ENCODE measurements around the gene ARL6IP1.

Gene ARL6IP1

DNA sequence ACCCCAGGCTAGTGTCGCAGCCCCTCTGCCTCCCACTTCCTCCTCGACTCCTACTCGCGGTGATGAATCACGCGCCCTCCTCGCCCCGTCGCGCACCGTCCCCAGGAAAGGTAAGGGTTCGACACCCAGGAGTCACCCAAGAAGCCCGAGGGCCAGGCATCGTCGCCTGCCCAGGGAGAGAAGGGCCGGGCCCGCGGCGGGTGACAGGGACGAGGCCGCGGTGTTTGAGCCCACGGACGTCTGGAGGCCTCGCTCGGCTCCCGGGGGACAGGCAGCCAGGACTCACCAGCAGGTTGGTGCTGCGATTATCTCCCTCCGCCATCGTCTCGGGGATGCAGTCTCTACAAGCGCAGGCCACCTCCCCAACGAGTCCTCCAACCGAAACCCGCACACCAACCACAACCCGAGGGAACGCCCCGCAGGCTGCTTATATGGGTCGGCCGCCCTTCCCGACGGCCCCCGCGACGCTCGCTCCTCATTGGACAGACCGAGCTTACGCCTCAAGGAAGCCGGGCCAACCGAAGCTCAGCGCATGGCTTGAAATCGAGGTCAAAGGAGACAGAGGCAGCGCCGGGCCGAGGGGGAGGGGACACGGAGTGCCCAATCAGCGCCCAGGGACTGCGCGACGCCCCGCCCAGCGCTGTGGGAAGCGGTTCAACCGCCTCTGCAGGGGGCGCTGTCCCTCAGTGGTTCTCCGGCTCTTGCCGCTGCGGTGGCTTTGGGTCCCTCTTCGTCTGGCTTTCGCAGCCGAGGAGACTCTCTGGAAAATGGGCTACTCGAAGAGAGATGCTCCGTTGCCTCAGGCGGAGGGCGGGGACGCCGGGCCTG is at the start of gene ARL6IP1:
Gene ARL6IP1, minus strand, starts transcription at position 405 of the 828 bp plus-strand sequence. Its CDS starts 83 bp downstream, at position 322.
- DNase-seq (ENCODE audit: low read depth in 2 of 2) = peak; percentile 97

DNA sequence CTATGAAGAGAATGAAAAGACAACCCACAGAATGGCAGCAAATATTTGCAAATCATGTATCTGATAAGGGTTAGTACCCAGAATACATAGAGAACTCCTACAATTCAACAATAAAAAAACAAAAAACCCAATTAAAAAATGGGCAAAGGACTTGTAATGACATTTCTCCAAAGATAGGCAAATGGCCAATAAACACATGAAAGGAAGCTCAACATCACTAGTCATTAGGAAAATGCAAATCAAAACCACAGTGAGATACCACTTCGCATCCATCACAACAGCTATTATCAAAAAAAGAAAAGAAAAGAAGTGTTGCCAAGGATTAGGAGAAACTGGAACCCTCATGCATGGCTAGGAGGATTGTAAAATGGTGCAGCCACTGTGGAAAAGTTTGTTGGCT is 45.1 kb upstream of the ARL6IP1 start:
- no peak for DNase-seq (ENCODE audit: low read depth in 2 of 2)

DNA sequence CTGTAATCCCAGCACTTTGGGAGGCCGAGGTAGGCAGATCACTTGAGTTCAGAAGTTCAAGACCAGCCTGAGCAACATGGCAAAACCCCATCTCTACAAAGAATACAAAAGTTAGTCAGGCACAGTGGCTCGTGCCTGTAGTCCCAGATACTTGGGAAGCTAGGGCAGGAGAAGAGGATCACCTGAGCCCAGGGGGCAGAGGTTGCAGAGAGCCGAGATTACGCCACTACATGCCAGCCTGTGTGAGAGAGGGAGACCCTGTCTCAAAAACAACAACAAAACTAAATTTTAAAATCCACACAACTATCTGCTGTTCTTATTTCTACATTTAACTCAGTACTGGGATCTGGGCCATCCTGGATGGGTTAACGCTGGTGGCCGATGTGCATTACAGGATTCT is 41.2 kb upstream of the ARL6IP1 start:
- no peak for DNase-seq (ENCODE audit: low read depth in 2 of 2)

DNA sequence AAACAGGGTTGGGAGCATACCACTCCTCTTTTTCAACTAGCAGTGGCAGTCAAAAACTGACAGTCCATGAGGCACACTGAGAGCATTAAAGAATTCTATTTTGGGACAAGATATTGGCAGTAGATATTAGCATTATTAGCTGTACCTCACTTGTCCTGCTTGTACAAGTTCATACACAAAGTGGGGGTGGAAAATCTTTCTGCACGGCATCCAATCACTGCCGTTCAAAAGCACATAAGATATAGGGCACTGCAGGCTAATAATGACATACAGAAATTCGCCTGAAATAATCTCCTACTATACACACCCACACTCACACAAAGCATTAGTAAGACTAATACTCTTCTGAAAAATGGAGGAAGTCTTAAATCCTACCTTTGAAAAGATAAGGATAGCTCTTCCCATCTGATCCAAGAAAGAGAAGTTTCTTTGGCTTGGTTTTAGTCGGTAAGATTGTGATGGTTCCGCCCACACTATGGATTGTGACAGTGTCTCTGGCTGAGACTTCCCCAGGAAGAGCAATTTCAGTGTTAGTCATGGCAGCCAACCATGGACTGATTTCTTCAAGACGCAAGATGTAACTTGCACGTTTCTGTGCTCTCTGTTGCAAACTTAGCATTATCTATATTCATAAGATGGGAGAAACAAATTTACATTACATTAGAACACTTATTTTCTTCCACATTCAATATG is 40.6 kb upstream of the ARL6IP1 start:
- no peak for DNase-seq (ENCODE audit: low read depth in 2 of 2)

DNA sequence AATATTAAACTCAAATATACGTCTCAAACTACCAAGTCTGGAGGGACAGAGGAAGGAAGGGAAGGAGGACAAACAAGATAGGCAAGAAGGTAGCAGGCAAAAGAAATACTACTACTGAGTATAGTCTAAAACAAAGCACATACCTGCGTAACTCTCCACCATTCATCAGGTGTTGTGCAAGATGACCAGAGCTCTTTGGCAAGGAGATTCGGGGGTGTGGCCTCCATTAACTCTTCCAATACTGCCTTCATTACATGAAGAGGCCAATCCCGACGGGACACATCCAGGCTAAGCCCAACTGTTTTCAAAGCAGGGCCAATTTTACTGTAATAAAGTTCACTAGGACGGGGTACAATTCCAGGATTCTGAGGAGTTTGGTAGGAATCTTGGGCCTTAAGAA is 38.2 kb upstream of the ARL6IP1 start:
- no peak for DNase-seq (ENCODE audit: low read depth in 2 of 2)

DNA sequence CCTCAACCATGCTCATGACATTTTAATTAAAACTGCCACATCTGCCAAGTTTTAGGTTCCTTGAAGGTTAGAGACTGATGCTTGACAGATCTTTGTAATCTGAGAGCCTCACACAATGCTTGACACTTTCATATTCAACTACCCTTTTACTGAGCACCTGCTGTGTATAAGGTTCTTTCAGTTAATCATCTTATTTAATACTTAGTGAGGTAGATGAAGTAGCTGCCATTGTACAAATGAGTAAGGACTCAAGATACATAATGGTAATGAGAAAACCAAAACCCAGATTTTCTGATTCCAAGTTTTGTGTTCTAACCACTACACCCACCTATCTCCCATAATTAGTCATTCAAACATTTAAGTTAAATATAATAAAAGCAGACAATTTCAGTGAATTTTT is 35.4 kb upstream of the ARL6IP1 start:
- no peak for DNase-seq (ENCODE audit: low read depth in 2 of 2)

DNA sequence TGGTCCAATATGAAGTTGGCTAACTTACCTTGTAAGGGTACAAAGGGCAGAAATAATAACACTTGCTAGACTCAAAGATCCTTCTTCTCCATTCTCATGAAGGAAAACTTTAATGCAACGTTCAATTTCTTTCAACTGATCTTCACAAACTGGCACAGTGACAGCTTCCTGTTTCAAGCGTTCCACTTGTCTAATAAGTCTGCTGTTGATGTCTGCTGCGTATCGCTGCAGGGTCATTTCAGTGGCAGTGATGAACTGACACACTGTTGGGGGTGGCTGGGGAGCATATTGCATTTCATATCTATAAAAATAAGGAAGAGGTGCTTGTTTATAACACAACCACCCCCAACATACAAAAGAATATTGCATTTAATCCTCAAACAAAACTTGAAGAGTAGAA is 33.5 kb upstream of the ARL6IP1 start:
- DNase-seq (ENCODE audit: low read depth in 2 of 2) = no peak

DNA sequence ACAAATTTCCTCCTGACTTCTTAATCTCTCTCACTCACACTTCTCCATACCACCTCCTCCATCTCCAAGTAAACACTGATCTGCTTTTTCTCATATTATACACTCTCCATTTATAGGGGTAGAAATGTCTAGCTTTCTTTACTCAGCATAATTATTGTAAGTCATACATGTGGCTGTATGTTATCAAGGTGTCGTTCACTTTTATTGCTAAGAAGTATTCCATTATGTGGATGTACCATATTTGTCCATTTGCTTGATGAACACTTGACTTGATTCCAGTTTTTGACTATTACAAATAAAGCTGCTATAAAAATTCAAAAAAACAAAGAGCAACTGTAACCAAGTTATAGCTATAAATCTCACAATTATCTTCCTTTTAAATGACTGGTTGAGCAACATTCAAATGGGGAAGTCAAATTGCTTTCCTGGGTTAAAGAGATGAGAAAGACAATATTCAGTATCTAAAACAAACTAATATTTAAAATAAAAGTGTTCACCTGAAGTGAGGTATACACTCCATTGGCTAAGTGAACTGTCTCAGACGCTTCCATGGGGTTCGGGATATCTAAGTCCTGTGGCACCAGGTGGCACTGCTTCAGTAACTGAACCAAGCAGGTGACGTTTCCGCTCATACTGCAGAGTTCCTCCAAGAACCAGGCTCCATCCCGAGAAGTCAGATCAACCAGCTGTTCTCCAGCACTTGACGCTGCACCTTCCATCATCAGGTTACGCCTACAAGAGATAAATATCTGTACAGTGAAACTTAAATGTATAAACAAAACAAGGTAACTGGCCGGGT is 32.6 kb upstream of the ARL6IP1 start:
- no peak for DNase-seq (ENCODE audit: low read depth in 2 of 2)

DNA sequence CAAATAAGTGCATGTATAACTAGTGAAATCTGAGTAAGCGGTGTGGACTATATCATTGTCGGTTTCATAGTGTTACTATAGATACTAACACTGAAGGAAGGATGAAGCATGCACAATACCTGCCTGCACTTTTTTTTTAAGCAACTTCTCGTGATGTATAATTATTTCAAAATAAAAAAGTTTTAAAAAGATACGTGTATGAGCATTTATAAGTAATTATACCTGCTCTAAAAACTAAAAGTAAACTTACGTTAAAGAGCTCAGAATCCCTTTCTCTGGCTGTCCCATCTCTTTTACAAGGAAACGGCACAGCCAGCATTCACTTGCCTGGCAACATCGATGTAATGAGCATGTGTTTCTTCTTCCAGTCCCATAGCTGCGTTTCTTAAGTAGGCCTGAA is 31.3 kb upstream of the ARL6IP1 start:
- DNase-seq (ENCODE audit: low read depth in 2 of 2) = no peak

DNA sequence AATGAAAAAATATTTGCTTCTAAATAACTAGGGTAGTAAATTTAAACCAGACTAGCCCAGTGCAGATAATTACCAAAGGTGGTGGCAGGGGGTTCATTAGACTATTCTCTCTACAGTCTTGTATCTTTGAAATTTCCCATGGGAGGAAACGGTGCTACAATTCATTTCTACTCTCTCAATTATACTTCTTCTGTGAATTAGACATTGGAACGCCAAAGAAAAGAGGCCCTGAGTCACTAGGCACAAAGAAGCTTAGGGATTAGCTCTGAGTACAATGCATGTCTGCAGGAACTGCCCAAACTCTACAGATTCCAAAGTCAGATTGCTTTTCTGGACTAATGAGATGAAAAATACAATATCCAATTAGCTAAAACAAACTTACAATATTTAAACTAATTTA is 30.7 kb upstream of the ARL6IP1 start:
- no peak for DNase-seq (ENCODE audit: low read depth in 2 of 2)

DNA sequence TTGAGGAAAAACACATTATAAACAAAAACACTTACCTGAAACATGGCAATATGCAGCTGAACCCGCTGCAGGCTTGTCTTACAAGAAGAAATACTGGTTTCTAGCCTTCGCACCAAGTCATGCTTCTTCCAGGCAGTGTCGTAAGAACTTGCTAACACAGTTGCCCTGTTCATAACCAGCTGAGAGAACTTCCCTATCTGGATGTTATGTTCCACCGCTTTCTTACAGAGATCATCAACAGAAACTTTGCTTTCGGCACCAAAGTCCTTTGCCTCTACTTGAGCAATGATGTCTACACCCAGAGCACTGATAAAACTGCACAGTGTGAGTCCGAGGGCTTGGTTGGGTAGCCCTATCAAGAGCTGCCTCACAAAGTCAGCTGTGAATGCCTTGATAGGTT is 27.9 kb upstream of the ARL6IP1 start:
- no peak for DNase-seq (ENCODE audit: low read depth in 2 of 2)

DNA sequence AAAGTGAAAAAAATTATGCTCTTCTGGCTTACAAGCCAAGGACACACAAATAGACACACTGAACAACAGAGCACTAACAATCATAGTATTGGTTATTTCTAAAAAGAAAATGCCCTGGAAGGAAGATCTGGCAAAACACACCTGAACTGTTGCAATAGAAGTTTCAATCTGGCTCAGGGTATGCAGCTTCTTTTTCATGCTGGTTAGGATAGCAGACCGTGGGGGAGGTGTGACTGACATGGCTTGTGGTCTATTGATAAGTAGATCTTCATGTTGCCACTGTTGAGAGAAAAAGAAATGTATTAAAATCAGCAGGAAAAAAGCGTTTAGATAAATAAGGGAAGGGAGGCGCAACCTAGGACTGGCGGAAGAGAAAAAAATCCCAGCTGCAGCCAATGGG is 26.5 kb upstream of the ARL6IP1 start:
- DNase-seq (ENCODE audit: low read depth in 2 of 2) = no peak

DNA sequence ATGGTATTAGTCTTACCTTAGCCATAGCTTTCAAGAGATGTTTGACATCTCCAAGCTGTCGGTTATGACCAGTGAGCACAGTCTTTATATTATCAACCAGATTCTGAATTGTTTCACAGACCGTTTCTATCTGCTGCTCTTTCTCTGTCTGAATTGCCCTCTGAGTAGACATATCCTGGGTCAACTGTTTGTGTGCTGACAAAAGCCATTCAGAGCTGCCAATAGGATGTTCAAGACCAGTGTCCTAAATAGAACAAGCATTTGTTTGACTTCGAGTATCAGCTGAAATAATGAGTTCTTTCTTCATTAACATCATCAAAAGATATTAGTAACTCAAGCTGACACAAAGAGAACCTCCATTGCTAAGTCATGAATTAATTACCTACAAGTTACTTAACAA is 14.9 kb upstream of the ARL6IP1 start:
- DNase-seq (ENCODE audit: low read depth in 2 of 2) = no peak

DNA sequence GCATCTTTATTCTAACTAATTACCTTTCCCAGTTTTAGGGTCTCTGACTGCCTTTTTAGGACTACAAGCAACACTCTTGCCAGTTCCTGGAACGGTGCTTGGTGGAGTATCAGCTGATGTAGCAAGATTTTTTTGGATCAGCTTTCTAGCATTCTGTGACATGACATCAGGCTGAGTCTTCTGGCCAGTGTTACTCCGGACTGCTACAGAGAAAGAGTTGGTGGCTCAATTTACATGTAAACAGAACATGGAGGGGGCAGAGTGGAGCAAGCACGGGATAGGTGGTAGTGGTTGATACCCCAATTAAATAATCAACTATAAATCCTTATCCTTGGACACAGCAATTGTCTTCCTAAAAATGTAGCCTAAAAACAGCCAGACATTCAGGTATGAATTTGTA is 10.6 kb upstream of the ARL6IP1 start:
- DNase-seq (ENCODE audit: low read depth in 2 of 2) = no peak

DNA sequence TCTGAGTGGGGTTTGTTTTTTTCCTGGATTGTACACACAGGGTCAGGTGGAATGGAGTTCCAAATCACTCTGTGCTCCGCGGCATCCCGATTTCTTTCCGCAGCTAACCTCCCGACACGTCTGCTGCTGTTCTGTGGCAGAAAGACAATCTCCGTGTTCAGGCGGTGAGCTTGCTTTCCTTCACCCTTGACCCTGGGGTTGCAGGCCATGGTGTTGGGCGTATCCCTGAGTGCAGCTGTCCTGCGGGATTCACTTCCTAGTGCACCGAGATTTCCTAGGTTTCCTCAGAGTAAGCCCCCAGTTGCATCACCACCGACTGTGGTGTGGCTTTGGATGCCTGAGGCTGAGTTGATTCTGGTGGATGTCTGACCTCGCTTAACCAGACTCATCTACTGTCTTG is 7.8 kb upstream of the ARL6IP1 start:
- no peak for DNase-seq (ENCODE audit: low read depth in 2 of 2)

DNA sequence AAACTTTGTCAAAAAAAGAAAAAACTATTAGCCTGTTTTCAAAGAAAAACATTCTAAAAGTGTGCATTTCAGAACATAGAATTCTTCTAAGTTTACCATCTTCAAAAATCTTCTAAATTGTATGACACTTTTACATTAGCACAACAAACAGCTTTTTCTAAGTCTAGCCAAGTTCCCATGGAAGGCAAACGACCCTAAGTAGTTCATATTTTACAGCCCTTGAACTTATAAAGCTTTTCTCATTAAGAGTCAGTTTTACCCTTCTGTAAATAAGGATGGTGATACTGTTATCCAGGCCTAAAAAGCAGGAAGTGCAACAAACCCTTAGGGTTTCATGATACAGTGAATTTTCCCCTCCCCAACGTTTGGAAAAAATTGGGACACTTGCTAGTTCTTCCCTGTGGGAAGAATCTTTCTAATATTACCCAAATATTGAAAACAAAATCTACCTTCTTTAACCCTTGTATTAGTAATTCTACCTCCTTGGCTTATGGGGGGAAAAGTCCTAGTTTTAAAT is 4.0 kb upstream of the ARL6IP1 start:
- DNase-seq (ENCODE audit: low read depth in 2 of 2) = no peak

DNA sequence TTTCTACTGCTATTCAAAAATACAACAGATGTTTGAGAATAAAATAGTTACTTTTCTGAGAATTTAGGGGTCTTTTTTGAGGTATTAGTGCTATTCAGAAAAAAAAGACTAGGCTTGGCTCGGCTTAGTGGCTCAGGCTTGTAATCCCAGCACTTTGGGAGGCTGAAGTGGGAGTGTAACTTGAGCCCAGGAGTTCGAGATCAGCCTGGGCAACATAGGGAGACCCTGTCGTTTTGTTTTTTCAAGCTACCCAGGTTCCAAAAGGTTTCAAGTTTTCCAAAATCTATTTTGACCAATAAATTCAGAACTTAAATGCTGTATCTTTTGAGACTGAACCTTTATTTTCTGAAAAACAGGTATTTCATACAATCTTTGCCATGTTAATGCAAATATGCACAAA is 3.2 kb upstream of the ARL6IP1 start:
- no peak for DNase-seq (ENCODE audit: low read depth in 2 of 2)

DNA sequence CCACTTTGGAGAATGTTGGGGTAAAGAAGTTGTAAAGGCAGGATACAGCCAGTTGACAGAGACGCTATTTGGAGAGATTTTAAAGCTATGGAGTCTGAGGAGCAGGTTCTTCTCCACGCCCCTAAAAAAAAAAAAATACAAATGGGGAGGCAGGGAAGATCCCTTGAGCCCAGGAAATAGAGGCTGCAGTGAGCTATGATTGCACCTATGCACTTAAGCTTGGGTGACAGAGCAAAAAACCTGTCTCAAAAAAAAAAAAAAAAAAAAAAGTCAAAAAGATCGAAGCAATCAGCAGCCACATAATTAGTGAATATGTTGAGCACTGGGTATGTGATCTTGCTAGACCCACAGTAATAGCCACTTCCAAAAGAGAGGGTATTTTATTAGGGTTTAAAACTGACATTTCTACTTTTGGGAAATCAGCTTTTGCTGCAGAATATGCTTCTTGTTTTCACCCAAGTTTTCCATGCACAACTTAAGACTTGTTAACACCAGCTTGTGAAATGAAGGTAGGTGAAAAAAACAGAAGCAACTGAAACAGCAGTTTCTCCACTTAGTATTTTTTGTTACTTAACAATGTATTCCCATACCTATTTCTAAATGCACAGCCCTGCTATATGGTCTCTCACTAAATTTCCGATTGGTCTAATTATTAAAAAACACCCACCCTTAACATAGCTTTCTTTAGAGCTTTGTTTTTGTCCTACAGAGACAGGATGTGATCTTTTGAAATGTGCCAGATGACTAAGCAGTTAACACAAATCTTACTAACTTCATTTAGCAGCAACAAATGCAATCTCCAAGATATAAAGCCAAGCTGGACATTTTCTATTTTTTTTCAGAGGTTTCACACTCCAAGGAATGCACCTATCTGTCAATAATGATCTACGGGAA is 2.5 kb upstream of the ARL6IP1 start:
- no peak for DNase-seq (ENCODE audit: low read depth in 2 of 2)

DNA sequence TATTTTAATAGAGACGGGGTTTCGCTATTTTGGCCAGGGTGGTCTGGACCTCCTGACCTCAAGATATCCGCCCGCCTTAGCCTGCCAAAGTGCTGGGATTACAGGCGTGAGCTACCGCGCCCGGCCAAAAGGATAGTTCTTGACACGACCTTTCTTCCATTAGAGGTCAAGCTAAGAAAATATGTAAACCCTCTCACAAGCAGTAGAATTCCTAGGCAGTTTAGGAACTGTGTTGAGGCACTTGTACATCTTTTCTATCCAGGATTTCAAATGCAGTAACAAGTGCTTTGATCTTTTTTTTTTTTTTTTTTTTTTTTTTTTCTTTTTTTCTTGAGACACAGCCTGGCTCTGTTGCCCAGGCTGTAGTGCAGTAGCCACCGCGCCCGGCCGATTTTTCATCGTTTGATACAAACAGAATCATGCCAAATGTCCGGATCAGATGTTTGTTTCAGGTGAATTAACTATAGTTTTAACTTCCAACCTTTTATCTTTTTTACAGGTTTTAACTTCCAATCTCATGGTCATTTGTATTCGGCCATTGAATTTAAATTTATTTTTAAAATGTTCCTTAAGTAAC is 1.5 kb upstream of the ARL6IP1 start:
- DNase-seq (ENCODE audit: low read depth in 2 of 2) = no peak

DNA sequence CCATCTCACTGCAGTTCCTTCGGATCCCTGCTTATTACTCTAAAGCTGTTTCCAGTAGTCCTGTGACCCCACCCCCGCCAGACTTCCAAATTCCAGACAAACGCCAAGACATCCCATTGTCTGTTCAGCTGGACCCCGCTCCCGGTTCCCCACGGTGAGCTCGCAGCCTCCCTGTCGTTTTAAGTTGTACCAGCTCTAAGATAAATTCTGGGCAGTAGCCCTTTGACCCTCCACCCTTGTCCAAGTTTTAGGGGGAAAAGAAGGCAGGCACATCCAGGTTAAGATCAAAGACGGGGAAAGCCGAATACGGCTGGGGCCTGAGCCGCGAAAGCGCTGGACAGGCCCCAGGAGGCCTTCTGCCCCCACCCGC is 589 bp downstream of the ARL6IP1 start:
- no peak for DNase-seq (ENCODE audit: low read depth in 2 of 2)

DNA sequence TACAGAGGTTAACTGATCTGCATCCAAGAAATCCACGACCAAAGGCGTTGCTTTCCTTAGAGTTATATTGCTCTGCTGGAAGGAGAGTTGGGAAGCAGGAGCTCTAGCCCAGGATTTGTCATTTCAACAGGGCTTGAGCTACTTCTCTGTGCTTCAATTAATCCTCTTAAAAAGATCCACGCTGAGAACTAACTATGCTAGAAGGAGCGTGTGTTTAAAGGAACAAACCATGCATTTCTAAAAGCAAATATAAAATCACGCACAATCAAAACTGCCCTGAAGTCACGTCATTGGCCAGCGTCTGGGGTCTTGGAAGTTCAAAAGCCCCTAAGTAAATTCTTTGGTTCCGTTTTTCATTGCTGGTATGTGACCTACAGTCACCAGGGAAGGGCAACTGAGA is 1.1 kb downstream of the ARL6IP1 start:
- DNase-seq (ENCODE audit: low read depth in 2 of 2) = no peak

Data from stimulated activated CD4-positive, alpha-beta T cell treated with anti-CD3 and anti-CD28 coated beads, Interleukin-1b, Interleukin-23, amount 100 ng/mL, for 4 hours (primary cell).